ENCODE measurements around the gene ABRAXAS1. TPM values are rescaled to one million over a fixed set of nuclear protein-coding genes. Genes with fewer than 3 reads are reported as not detected.
"Not testable (repeated sequence)": the region's sequence is repeated elsewhere in the genome, so short reads cannot be mapped to it uniquely, and the experiment has no call there.

Gene ABRAXAS1
- total and polyA plus RNA-seq, 4 donors, result 0.96 to 7.8 (median 1.3) TPM

DNA sequence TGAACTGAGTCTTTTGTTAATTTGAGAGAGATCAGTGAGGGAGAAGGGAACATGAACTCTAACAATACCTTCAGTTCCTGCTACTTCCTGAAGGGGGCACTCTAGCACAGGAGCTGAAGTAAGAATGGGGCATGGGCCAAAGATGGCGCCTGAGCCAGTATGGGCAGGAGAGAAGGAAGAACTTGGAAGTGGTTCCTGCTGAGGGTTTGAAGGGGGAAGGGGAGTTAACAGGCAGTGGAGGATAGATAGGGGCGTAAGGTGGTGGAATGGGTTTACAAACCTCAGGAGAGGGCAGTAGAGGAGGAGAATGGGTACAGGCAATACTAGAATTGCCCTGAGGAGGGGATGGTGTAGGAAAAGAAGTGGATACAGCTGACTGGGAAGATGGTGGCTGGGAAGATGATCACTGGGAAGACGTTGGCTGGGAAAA lies 24.3 kb upstream of the ABRAXAS1 start:
- not testable (repeated sequence) for H3K4me3 ChIP-seq (ENCODE audit: low read depth in 1 of 3, low read length in 3 of 3)
- 58% methylated on average over 3 of the region's 3 CpGs for WGBS

DNA sequence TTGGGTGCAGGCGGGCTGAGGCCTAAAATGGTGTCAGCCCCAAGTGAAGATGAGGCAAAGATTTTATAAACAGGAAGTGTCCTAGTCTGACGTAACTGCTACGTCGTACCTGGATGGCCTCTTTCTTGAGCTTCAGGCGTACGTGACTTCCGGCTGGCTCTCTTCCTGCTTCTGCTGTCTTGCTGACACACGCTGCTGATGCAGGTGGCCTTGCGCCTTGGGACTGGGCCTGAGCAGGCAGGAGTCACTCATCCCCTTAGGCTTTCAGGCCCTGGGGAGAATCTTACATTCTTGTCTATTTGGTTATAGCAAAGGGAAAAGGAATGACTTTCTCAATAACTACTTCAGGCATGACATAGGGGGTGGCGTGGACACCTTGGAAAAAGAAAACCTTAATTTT lies 20.1 kb upstream of the ABRAXAS1 start:
- TF ChIP-seq, protein P1, sequence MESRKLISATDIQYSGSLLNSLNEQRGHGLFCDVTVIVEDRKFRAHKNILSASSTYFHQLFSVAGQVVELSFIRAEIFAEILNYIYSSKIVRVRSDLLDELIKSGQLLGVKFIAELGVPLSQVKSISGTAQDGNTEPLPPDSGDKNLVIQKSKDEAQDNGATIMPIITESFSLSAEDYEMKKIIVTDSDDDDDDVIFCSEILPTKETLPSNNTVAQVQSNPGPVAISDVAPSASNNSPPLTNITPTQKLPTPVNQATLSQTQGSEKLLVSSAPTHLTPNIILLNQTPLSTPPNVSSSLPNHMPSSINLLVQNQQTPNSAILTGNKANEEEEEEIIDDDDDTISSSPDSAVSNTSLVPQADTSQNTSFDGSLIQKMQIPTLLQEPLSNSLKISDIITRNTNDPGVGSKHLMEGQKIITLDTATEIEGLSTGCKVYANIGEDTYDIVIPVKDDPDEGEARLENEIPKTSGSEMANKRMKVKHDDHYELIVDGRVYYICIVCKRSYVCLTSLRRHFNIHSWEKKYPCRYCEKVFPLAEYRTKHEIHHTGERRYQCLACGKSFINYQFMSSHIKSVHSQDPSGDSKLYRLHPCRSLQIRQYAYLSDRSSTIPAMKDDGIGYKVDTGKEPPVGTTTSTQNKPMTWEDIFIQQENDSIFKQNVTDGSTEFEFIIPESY (IDR thresholded peaks at IDR 0.05), result no peak
- no peak for TF ChIP-seq HNF4A (conservative IDR thresholded peaks at IDR 0.05)
- TF ChIP-seq GABPA (IDR thresholded peaks at IDR 0.05 in 1 of 2, conservative IDR thresholded peaks at IDR 0.05 in 1 of 2), result peak in 1 of 2 donors; percentile 37
- TF ChIP-seq, protein P2, sequence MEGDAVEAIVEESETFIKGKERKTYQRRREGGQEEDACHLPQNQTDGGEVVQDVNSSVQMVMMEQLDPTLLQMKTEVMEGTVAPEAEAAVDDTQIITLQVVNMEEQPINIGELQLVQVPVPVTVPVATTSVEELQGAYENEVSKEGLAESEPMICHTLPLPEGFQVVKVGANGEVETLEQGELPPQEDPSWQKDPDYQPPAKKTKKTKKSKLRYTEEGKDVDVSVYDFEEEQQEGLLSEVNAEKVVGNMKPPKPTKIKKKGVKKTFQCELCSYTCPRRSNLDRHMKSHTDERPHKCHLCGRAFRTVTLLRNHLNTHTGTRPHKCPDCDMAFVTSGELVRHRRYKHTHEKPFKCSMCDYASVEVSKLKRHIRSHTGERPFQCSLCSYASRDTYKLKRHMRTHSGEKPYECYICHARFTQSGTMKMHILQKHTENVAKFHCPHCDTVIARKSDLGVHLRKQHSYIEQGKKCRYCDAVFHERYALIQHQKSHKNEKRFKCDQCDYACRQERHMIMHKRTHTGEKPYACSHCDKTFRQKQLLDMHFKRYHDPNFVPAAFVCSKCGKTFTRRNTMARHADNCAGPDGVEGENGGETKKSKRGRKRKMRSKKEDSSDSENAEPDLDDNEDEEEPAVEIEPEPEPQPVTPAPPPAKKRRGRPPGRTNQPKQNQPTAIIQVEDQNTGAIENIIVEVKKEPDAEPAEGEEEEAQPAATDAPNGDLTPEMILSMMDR (IDR thresholded peaks at IDR 0.05; ENCODE audit: low read depth, low read length, missing input control), result no peak
- no peak for TF ChIP-seq RXRA (IDR thresholded peaks at IDR 0.05)
- no peak for TF ChIP-seq FOXA2 (IDR thresholded peaks at IDR 0.05)
- TF ChIP-seq, protein P3, sequence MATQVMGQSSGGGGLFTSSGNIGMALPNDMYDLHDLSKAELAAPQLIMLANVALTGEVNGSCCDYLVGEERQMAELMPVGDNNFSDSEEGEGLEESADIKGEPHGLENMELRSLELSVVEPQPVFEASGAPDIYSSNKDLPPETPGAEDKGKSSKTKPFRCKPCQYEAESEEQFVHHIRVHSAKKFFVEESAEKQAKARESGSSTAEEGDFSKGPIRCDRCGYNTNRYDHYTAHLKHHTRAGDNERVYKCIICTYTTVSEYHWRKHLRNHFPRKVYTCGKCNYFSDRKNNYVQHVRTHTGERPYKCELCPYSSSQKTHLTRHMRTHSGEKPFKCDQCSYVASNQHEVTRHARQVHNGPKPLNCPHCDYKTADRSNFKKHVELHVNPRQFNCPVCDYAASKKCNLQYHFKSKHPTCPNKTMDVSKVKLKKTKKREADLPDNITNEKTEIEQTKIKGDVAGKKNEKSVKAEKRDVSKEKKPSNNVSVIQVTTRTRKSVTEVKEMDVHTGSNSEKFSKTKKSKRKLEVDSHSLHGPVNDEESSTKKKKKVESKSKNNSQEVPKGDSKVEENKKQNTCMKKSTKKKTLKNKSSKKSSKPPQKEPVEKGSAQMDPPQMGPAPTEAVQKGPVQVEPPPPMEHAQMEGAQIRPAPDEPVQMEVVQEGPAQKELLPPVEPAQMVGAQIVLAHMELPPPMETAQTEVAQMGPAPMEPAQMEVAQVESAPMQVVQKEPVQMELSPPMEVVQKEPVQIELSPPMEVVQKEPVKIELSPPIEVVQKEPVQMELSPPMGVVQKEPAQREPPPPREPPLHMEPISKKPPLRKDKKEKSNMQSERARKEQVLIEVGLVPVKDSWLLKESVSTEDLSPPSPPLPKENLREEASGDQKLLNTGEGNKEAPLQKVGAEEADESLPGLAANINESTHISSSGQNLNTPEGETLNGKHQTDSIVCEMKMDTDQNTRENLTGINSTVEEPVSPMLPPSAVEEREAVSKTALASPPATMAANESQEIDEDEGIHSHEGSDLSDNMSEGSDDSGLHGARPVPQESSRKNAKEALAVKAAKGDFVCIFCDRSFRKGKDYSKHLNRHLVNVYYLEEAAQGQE (IDR thresholded peaks at IDR 0.05), result no peak
- Histone ChIP-seq H3K27me3 (ENCODE audit: control insufficient read depth in 4 of 4, insufficient read depth in 4 of 4, low read length in 3 of 4) (no peaks in the 10 kb centered on the region), H3K4me1 (ENCODE audit: control insufficient read depth in 4 of 4, insufficient read depth in 4 of 4, low read length in 3 of 4) (no peaks in the 10 kb centered on the region), H3K9me3 (ENCODE audit: control insufficient read depth in 4 of 4, low read length in 3 of 4) (no peaks in the 10 kb centered on the region), H3K9ac (ENCODE audit: low read depth in 1 of 2, low read length in 2 of 2) (no peak overlapping the region), H3K36me3 (ENCODE audit: control insufficient read depth in 4 of 4, insufficient read depth in 3 of 4, low read depth in 1 of 4, low read length in 3 of 4) (no peaks in the 10 kb centered on the region), H3K27ac (ENCODE audit: low read depth in 1 of 2, low read length in 2 of 2) (no peak overlapping the region), H3K4me3 (ENCODE audit: low read depth in 1 of 3, low read length in 3 of 3) (no peak overlapping the region)
- DNase-seq (ENCODE audit: low spot score), result no peak
- WGBS, result 85% methylated on average over 10 of the region's 10 CpGs

More for the DNA sequence above, 24.3 kb upstream of the ABRAXAS1 start:
- TF ChIP-seq, protein P2 (IDR thresholded peaks at IDR 0.05; ENCODE audit: low read depth, low read length, missing input control), result peak; percentile 75
- TF ChIP-seq RAD21 (IDR thresholded peaks at IDR 0.05), result peak; percentile 96 to 98
- peak; percentile 85 for TF ChIP-seq YY1 (IDR thresholded peaks at IDR 0.05)
- peak; percentile 35 for TF ChIP-seq FOXA1 (IDR thresholded peaks at IDR 0.05)
- H3K9me3 ChIP-seq (ENCODE audit: control insufficient read depth in 4 of 4, low read length in 3 of 4); H3K4me1 ChIP-seq (ENCODE audit: control insufficient read depth in 4 of 4, insufficient read depth in 4 of 4, low read length in 3 of 4); H3K9ac ChIP-seq (ENCODE audit: low read depth in 1 of 2, low read length in 2 of 2); H3K27me3 ChIP-seq (ENCODE audit: control insufficient read depth in 4 of 4, insufficient read depth in 4 of 4, low read length in 3 of 4); H3K36me3 ChIP-seq (ENCODE audit: control insufficient read depth in 4 of 4, insufficient read depth in 3 of 4, low read depth in 1 of 4, low read length in 3 of 4); H3K27ac ChIP-seq (ENCODE audit: low read depth in 1 of 2, low read length in 2 of 2): not testable (repeated sequence)
- DNase-seq (ENCODE audit: low spot score), result peak; percentile 47
